CD4-positive, alpha-beta T cell treated with Interferon alpha-2 for 1 hour (primary cell): ENCODE measurements around the gene LRRC4B.

Experiments used
- DNase-seq, 2 donors: peaks; one replicate each; pipeline ENCODE4 v3.0.0-alpha.2; 2020 to 2022

Gene LRRC4B

DNA sequence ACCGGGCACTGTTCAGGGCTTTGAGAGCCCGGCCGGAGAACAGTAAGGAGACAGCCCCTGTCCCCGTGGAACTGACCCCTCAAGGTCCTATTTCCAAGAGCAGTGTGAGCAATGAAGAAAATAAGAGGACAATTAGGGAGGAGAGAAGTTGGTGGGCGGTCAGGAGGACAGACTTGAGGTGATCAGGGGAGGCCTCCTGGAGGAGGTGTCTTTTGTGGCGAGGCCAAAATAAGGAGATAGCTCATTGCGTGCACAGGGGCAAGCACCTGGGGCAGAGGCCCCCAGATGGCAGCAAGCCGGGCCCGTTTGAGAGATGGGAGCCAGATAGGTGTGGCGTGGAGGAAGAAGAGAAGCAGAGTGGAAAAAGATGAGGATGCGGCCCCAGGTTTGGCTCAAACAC lies 2.8 kb upstream of the LRRC4B start:
- DNase-seq: no peak

DNA sequence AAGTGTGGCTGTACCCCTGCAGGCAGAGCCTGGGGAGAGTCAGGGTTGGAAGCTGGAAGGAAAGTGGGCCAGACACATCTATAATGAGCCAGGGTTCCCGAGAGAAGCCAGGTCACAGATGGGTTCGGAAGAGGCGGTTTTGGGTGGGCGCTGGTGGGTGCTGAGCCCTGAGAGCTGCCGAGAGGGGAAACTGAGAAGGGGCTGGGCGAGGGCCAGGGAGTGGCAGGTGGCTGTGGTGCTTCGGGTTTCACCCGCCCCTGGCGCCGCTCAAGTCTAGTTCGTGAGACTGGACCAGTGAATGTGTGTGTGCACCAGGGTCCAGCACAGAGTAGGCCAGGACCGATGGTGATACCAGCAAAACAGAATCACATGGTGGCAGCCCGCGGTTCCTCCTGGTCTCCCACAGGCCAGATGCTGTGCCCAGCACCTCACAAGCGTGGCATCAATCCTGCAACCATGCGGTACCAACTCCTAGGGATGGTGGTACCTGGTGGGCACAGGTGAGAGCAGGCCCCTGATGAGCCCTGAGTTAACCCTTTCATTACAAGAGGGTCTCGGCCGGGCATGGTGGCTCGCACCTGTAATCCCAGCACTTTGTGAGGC lies 1.8 kb upstream of the LRRC4B start:
- DNase-seq: no peak

DNA sequence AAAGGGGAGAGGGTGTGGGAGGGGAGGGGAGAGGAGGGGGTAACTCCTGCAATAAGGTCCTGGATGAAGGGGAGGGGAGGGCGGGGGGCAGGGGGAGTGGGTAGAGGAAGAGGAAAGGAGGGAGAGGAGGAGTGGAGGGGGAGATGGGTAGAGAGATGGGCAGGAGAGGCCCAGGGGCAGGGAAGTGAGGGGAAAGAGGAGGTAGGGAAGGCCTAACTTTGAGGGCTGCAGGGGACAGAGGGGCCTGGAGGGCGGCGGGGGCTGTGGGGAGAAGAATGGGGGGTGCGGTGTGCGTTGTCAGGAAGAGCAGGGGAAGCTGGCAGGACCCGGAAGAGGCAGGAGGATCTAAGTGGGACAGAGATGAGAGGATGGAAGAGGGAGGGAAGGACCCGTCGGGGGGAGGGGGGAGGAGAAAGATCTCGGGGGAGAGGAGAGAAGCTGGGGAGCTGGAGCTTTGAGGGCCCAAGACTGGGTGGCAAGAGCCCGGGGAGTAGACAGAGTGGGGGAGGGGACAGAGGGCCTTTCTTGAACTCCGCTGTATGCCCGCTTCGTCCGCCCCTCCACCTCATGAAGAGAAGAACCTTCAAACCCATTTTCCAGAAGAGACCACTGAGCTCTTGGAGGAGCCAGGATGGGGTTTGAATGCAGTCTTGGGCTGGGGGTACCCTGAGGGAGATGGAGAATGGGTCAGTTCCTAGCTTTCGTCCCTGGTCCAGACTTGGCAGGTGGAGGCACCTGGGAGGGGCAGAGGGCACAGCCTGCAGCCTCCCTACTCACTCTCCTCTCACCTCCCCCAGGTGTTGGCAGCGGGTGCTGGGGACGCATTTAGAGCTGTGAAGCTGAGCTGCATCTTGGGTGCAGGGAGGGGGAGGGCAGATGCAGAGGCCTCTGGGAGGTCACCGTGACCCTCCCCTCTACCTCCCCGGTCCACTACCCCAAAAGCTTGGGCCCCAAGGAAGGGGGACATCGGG lies 778 bp upstream of the LRRC4B start:
- DNase-seq: no peak

DNA sequence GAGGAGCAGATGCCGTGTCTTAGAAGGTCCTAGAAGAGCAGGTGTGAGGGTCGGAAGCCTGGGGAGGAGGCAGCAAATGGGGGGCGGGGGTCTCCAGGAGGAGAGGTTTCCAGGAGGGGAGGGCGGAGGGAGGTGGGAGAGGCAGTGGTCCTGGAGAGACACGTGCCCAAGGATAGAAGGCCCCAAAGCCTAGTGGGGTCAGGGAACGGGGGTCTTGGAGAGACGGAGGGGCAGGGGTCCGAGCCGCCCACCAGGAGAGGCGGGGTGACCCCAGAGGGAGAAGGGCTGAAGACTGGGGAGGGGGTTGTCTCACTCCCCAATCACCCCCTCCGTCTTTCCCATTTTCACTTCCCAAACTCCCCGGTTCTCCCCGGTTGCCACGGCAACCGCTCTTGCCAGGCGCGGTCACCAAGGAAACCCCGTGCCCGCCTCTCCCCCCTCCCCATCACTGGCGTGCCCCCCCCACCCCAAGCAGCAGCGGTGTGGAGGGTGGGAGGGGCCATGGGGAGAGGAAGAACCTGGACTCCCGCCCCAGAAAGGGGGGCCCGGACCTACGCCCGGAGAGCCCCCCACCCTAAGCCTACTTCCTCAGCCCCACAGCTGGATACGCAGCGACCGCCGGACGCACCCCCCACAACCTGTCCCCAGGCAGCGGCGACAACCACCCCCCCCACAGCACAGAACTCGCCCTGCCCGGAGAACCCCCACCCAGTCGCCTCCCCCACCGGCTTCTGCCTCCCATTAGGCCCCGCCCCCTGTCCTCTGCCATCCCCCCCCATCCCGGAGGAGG lies 988 bp downstream of the LRRC4B start:
- DNase-seq: no peak

DNA sequence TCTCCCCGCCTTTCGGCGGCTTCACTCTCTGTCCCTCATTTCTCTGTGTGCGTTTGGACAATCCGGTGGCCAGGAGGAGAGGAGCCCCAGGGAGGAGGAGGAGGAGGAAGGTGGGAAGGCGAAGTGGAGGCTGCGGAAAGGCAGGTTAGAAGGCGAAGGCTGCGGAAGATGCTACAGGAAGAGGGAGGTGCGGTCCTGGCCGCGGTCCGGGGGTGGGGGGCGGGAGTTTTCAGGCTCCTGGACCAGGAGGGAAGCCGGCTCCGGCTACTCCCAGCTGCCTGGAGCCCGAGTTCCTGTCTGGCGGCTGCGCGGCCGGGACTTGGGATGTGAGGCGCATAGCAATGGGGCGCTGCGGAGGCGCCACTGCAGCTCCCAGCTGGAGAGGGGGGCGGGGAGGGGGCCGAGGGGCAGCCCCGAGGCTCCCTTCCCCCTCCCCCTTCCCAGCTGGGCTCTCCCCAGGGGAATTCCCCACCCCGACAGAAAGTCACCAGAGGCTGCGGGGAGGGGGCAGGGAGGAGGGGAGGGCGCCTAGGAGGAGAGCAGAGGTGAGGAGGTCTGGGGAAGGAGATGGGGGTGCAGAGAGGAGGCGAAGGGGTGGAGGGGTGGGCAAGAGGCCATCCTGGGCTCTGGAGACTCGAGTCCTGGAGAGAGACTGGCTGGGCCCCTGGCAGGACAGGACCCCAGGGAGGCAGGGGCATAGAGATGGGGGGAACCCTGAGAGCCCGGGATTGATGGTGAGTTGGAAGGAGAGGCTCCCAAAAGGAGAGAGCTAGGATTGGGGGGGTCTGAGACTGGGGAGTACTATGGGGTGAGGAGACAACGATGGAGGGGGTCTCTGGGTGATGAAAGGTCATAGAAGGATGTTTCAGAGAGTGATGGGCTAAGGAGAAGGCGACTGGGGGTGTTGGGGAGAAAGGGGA lies 2.0 kb downstream of the LRRC4B start:
- DNase-seq: no peak

DNA sequence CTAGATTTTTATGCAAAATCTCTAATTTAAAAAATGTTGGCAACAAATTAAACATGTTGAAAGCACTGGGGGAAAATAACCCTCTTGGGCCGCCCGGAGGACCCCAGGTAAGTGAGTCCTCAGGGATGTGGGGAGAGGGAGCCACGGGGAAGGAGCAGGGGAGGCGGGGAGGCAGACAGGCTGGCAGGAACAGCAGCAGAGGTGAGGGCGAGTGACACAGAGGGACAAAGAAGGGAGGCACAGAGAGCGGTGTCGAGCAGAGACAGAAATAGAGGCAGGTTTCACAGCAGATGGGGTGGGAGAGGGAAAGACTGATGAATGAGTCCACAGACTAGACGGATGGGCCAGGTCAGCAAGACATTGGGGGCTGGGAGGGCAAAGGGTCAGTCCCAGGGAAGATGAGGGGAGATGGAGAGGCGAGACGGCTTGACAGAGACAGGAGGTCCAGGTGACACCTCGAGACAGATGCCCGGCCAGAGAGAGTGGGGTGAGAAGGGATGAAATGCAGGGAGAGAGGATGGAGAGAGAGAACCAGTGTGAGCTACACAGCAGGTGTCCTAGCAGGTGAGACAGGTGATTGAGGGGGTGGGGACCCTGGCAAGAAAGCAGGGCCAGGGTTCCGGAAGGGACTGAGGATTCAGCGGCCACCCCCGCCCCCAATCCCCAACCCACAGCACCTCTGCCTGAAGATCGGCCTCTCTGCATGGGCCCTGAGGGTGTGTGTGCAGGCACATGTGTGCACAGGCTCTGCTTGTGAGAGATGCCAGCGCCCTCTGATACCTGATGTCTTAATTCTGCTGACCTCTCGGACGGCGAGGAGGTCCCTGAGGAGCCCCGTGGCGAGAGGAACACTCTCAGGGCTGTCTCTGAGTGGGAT lies 3.8 kb downstream of the LRRC4B start:
- no peak for DNase-seq

DNA sequence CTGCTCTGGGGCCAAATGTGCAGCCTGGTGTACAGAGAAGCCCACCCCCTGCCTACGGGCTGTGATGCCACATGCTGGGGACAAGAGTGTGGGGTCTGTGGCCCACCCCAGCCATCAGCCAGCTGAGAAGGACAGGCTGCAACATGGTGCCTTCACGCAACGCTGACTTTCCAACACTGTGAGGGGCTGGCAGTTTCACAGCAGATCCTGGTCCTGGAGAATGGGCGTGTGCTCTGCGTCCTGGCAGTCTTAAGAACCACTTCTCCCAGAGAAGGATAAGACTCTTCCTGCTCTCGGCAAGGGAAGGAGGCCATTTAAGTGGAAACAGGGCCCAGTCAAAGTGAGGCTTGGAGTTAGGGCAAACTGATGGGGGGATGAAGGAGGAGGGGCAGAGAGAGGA lies 4.6 kb downstream of the LRRC4B start:
- no peak for DNase-seq

DNA sequence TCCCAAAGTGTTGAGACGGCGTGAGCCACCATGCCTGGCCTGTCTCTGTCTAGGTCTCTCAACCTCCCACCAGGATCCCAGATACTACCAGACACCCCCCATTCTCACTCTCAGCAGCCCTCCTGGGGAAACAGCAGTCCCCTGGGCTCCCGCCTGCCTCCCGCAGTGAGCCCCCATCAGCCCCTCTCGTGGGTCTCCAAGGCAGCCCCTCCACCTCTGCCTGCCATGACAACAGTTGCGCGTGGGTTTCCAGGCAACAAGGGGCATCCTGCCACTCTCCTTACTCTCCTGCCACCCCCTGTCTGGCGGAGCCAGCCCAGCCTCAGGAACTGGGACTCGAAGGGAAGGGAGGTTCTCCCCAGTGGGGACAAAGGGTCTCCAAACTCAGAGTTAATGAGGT lies 5.2 kb downstream of the LRRC4B start:
- DNase-seq: no peak

DNA sequence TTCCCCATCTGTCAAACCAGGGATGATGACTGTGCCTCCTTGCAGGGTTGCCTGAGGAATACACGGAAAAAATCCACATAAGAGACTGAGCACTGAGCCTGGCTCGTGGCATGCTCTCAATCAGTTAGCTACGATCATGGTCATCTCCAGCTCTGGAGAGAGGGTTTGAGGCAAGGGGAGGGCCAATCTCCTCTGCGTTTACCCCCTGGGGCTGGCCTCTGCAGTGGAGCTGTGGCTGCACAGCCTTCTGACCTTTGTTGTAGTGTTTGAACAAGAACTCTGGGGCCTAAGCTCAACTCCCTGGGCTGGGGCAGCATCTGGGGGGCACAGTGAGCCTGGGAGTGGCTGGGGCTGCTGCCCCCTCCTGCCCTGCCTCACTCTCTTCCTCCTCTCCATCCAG lies 5.9 kb downstream of the LRRC4B start:
- no peak for DNase-seq

DNA sequence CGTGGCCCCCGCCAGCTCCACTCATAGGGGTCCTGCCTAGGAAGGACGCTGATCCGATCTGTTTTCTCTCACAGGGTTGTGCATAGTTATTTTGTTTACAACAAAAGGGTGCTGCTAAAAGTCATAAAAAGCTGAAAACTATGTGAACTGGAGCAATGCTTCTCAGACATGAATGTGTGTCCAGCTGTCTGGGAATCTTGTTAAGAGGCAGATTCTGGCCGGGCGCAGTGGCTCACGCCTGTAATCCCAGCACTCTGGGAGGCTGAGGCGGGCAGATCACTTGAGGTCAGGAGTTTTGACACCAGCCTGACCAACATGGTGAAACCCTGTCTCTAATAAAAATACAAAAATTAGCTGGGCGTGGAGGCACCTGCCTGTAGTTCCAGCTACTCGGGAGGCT lies 8.6 kb downstream of the LRRC4B start:
- no peak for DNase-seq

DNA sequence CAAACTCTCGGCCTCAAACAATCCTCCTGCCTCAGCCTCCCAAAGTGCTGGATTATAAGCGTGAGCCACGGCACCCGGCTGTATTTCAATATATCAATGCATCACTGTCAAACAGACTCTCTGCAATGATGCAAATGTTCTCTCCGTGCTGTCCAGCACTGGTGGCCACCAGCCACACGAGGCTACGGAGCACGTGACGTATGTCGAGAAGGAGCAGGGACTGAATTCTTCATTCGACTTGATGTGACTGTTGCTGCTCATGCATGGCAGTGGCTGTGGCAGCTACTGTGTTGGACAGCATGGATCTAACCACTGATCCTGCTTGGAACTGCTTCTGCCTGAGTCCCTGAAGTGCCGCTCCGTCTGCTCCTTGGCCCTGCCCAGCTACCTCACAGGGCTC lies 9.8 kb downstream of the LRRC4B start:
- no peak for DNase-seq

DNA sequence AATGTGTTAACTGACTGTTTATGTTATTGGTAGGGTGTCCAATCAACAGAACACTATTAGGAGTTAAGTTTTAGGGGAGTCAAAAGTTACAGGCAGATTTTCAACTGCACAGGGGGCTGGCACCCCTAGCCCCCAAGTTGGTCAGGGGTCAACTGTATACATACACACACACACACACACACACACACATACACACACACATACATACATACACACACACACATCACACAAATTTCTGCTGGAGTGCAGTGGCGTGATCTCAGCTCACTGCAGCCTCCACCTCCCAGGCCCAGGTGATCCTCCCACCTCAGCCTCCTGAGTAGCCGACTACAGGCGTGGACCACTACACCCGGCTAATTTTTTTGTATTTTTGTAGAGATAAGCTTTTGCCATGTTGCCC lies 10.2 kb downstream of the LRRC4B start:
- no peak for DNase-seq

DNA sequence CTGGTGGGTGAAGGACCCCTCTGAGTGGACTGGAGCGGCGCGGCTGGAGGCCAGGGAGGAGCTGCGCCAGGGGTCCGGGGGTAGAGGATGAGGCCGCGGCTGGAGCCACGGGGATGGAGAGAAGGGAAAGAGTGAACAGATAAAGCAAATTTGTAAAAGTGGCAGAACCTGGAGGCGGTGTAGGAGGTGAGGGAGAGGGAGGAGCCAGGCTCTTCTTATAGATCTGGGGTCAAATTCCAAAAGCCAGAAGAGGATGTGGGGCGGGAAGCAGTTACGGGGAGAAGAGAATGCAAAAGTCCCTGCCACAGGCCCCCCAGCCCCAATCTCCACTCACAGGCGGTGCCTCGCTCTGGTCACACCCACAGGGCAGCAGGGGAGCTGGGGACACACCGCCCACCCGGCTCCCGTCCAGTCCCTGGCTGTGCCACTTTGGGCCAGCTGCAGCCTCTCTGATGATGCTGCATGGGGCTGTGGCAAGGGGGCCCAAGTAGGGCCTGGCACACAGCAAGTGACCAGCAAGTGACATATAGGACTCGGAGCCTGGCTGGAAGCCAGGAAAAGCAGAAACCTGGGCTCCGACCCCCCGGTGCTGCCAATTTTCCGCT lies 11.1 kb downstream of the LRRC4B start:
- no peak for DNase-seq

DNA sequence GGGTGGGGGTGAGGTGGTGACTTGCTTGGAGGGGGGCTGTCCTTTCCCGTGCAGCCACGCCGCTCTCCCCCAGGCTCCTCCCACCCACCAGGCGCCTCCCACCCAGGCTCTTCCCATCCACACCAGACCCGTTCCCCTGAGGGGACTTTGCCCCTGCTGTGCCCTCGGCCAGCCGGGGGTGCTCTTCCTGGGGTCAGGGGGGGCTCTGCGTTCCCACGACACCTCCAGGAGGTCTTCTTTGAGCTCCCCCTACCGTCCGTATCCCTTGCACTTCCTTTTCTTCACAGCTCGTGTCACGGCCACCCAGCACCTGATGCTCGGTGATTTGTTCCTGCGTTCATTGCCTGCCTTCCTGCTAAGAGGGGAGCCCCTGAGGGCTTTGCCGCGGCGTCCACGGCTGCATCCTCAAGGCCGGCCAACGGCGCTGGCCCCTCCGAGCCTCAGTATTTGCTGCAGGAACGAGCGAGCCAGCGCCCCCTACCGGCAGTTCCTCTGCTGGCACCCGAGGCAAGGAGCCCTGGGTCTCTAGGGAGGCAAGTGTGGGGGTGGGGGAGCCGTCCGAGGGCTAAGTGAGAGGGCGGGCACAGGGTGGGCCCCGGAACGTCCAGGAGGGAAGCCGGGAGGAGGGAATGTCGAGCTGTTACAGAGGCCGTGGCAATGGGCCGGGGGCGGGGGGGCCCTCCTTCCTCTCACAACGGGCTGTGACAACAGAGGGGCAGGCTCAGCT lies 11.8 kb downstream of the LRRC4B start:
- DNase-seq: peak; percentile 61 to 70

DNA sequence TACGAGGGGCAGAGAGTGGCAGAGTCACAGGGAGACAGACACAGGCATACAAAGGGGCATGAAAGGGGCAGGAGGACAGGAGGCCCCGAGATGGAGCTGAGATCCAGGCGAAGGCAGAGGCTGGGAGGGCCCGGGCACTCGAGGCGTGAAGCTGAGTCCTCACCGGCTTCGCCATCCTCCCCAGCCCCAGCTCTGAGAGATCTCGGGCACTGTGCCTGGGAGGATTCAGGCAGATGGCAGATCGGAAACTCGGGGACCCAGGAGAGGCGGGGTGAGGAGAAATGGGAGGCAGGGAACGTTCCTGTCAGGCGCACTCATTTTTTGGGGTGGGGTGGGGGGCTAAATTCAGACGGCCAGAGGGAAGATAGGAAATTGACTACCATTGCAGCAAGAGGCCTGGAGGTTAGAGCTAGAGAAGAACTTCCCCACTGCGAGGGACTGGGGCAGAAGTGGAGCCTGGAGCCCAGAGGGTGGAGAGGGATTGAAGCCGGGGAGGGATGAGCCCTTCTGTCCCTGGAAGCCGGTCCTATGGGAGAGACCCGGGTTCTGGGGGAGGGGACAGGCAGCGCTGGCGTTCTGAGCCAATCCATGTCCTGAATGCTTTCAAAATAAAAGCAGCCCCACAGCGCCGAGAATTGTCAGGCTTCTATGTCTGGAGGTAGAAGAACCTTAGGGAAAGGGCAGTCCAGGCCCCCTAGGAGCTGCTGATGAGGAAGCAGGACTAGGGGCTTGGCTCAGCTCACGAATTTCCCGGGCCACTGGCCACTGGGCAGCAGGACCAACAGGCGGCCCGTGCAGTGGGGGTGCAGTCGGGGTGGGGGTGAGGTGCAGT lies 12.6 kb downstream of the LRRC4B start:
- DNase-seq: no peak

DNA sequence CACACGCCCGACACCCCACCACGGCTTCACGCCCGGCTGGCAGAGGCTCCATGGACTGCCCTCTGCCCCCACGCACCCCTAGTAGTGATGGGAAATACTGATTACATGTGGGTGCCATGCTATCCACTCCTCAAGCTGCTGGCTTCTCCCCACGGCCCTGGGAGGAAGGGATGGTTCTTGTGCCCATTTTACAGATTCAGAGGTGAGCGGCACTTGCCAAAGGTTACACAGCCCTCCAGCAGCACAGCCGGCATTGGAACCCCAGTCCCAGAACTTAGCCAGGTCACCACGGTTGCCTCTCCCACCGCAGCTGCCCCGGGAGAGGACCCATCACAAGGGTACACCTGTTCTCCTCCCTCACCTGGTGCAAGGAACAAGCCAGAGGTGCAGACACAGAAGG lies 13.2 kb downstream of the LRRC4B start:
- no peak for DNase-seq

DNA sequence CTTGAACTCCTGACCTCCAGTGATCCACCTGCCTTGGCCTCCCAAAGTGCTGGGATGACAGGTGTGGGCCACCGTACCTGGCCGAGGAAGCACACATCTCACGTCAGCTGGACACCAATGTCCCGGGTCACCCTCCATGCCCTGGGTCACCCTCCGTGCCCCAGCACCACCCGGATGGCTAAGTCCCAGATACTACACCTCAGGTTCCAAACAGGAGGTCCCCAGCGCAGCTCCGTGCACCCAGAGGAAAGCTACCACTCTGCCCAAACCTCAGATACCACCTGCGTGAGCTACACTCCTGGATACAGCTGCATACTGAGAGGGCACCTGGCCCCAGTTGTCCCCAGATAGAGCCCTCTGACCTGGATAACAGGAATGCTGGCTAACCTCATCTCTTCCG lies 14.0 kb downstream of the LRRC4B start:
- no peak for DNase-seq

DNA sequence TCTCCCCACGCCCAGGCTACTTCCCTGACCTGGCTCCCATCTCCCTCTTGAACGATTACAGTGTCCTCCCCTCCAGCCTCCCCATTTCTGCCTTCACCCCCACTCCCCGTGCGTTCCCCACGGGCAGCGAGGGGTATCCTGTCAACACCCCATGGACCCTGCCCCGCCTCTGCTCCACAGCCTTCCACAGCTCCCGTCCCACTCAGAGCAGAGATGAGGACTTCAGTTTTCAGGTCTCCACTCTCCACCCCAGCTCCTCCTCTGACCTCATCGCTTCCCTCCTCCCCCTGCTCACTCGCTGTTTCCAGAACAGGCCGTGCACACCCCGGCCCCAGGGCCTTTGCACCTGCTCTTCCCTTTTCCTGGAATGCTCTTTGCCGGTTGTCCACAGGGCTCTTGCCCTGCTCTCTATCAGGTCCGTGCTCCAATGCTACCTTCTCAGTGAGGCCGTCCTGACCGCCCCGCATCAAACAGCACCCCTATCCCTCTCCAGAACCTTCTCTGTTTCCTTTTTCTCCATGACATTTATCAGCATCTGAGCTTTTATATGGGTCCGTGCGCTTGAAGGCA lies 15.0 kb downstream of the LRRC4B start:
- DNase-seq: no peak

DNA sequence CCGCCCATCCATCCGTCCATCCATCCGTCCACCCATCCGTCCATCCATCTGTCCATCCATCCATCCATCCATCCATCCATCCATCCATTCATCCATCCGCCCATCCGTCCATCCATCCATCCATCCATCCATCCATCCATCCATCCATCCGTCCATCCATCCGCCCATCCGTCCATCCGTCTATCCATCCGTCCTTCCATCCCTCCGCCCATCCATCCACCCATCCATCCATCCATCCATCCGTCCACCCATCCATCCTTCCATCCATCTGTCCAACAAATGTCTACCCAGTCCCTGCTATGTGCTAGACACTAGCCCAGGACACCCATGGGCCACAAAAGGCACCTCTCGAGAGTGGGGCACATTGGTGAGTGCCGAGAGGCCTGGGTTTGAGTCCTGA lies 15.7 kb downstream of the LRRC4B start:
- DNase-seq: no peak
